GM19463 (cell line): Measurements from ENCODE around the gene ATF2.
"Not testable (repeated sequence)": the region's sequence is repeated elsewhere in the genome, so short reads cannot be mapped to it uniquely, and the experiment has no call there.

ENCODE experiments used
- ATAC-seq: cut with Tn5 transposase; IDR thresholded peaks from one replicate; pipeline ENCODE4 v1.9.1; 2021; ENCODE audit warnings: mild to moderate bottlenecking, moderate library complexity; ENCODE audit not compliant: unreplicated experiment

ATF2 gene

GRCh38 chr2:175167076-175167791 is 769 bp downstream of the ATF2 start:
- peak; percentile 1 for ATAC-seq

GRCh38 chr2:175166216-175166824 is 1.7 kb downstream of the ATF2 start:
- no peak for ATAC-seq

GRCh38 chr2:175164235-175164634 is 3.8 kb downstream of the ATF2 start:
- no peak for ATAC-seq

- ATAC-seq, result no peak
Measured at GRCh38 chr2:175158894-175159293, 9.1 kb downstream of the ATF2 start.

- no peak for ATAC-seq
Measured at GRCh38 chr2:175156534-175156933, 11.5 kb downstream of the ATF2 start.

- peak; percentile 68 for ATAC-seq
Measured at GRCh38 chr2:175154661-175155082, 13.3 kb downstream of the ATF2 start.

- ATAC-seq, result peak; percentile 69
Measured at GRCh38 chr2:175152242-175152641, 15.8 kb downstream of the ATF2 start.

- no peak for ATAC-seq
Measured at GRCh38 chr2:175151791-175152190, 16.2 kb downstream of the ATF2 start.

- no peak for ATAC-seq
Measured at GRCh38 chr2:175147186-175147585, 20.8 kb downstream of the ATF2 start.

GRCh38 chr2:175143678-175144077 is 24.3 kb downstream of the ATF2 start:
- ATAC-seq, result no peak

- no peak for ATAC-seq
Measured at GRCh38 chr2:175143191-175143590, 24.8 kb downstream of the ATF2 start.

GRCh38 chr2:175140332-175140731 is 27.7 kb downstream of the ATF2 start:
- no peak for ATAC-seq

GRCh38 chr2:175137793-175138192 is 30.2 kb downstream of the ATF2 start:
- no peak for ATAC-seq

GRCh38 chr2:175136334-175137215 is 31.4 kb downstream of the ATF2 start:
- ATAC-seq, result peak; percentile 81

- no peak for ATAC-seq
Measured at GRCh38 chr2:175135862-175136261, 32.1 kb downstream of the ATF2 start.

GRCh38 chr2:175135177-175135576 is 32.8 kb downstream of the ATF2 start:
- no peak for ATAC-seq

- no peak for ATAC-seq
Measured at GRCh38 chr2:175131252-175131651, 36.8 kb downstream of the ATF2 start.

- ATAC-seq, result no peak
Measured at GRCh38 chr2:175126661-175127060, 41.3 kb downstream of the ATF2 start.

- ATAC-seq, result no peak
Measured at GRCh38 chr2:175123254-175123653, 44.7 kb downstream of the ATF2 start.

GRCh38 chr2:175111200-175111657 is 56.8 kb downstream of the ATF2 start:
- peak; percentile 76 for ATAC-seq

- not testable (repeated sequence) for ATAC-seq
Measured at GRCh38 chr2:175108091-175108490, 59.9 kb downstream of the ATF2 start.
